ENCODE results near the gene CTF1. TPM values are rescaled to one million over a fixed set of nuclear protein-coding genes. Genes with fewer than 3 reads are reported as not detected.
"Not testable (repeated sequence)": the region's sequence is repeated elsewhere in the genome, so short reads cannot be mapped to it uniquely, and the experiment has no call there.

The CTF1 gene
- total and polyA plus RNA-seq, 2 donors (not counting 1 experiment from before 2014, with no cell fraction given): 0.78 to 0.81 TPM

- Mint-ChIP-seq H3K4me1 (peaks cover 16% of the 10 kb centered on the region), H3K27ac (peak overlapping the region; percentile 3), H3K27me3 (no peaks in the 10 kb centered on the region), H3K4me3 (no peak overlapping the region), H3K9me3 (ENCODE audit: insufficient read depth) (no peaks in the 10 kb centered on the region)
- CTCF ChIA-PET: interaction anchor here (2.0 kb wide), 1 partner anchor 17 kb away, joined by 9 read pairs; no protein-coding TSS in a partner anchor
- no peak overlapping the region for H3K27ac ChIP-seq (ENCODE audit: low read length in 2 of 2)
- H3K9me3 ChIP-seq (ENCODE audit: control extremely low read depth in 1 of 3, control insufficient read depth in 2 of 3, insufficient read depth in 1 of 3, low read length in 2 of 3): no peaks in the 10 kb centered on the region
- ATAC-seq (ENCODE audit: low read depth) (no peak), DNase-seq (no peak)
- H3K27me3 ChIP-seq (replicated peaks in 1 of 4; ENCODE audit: control extremely low read depth in 1 of 4, control insufficient read depth in 3 of 4, insufficient read depth in 4 of 4, low read length in 3 of 4): no peaks in the 10 kb centered on the region
- H3K4me1 ChIP-seq (ENCODE audit: control insufficient read depth in 2 of 2, insufficient read depth in 2 of 2, low read length in 2 of 2): peaks cover 11 to 19% of the 10 kb centered on the region in 2 donors
- POLR2A ChIA-PET: no interaction called here
- intact Hi-C loops (cut with micrococcal nuclease): no loop called here
- no peak overlapping the region for H3K9ac ChIP-seq (ENCODE audit: low read length)
- no peak overlapping the region for H3K4me2 ChIP-seq (replicated peaks; ENCODE audit: low read depth, low read length, poor library complexity, severe bottlenecking)
- no peaks in the 10 kb centered on the region for H3K79me2 ChIP-seq (ENCODE audit: control insufficient read depth, insufficient read depth, low read length)
- TF ChIP-seq, protein P1, sequence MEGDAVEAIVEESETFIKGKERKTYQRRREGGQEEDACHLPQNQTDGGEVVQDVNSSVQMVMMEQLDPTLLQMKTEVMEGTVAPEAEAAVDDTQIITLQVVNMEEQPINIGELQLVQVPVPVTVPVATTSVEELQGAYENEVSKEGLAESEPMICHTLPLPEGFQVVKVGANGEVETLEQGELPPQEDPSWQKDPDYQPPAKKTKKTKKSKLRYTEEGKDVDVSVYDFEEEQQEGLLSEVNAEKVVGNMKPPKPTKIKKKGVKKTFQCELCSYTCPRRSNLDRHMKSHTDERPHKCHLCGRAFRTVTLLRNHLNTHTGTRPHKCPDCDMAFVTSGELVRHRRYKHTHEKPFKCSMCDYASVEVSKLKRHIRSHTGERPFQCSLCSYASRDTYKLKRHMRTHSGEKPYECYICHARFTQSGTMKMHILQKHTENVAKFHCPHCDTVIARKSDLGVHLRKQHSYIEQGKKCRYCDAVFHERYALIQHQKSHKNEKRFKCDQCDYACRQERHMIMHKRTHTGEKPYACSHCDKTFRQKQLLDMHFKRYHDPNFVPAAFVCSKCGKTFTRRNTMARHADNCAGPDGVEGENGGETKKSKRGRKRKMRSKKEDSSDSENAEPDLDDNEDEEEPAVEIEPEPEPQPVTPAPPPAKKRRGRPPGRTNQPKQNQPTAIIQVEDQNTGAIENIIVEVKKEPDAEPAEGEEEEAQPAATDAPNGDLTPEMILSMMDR (IDR thresholded peaks at IDR 0.05): no peak
- no peak for TF ChIP-seq EZH2 (IDR thresholded peaks at IDR 0.05; ENCODE audit: borderline replicate concordance, insufficient read depth, low read depth, low read length, poor library complexity, severe bottlenecking)
- no peaks in the 10 kb centered on the region for H4K20me1 ChIP-seq (ENCODE audit: control insufficient read depth, insufficient read depth, low read length, poor library complexity, severe bottlenecking)
- no peak overlapping the region for H2AFZ ChIP-seq (ENCODE audit: insufficient read depth, low read depth, low read length, poor library complexity, severe bottlenecking)
- H3K4me3 ChIP-seq (ENCODE audit: control extremely low read depth in 1 of 5, extremely low read depth in 1 of 5, insufficient read depth in 1 of 5, low read depth in 2 of 5, low read length in 4 of 5): no peak overlapping the region
- WGBS (ENCODE audit: insufficient coverage): 4% methylated on average over 5 of the region's 5 CpGs
- H3K36me3 ChIP-seq (replicated peaks in 1 of 2; ENCODE audit: control extremely low read depth in 1 of 2, control insufficient read depth in 1 of 2, extremely low read depth in 1 of 2, insufficient read depth in 2 of 2, low read length in 1 of 2): peaks cover 0 to 3% of the 10 kb centered on the region in 2 experiments
Observed at GRCh38 chr16:30937692-30938091, 41.3 kb downstream of the CTF1 start.

- WGBS (ENCODE audit: insufficient coverage): 95% methylated on average over 8 of the region's 8 CpGs
- H3K9ac ChIP-seq (ENCODE audit: low read length); DNase-seq: not testable (repeated sequence)
Observed at GRCh38 chr16:30939571-30939970, 43.2 kb downstream of the CTF1 start.

More at GRCh38 chr16:30939571-30939970, 43.2 kb downstream of the CTF1 start:
- H3K27me3 Mint-ChIP-seq; H3K4me3 Mint-ChIP-seq; H4K20me1 ChIP-seq (ENCODE audit: control insufficient read depth, insufficient read depth, low read length, poor library complexity, severe bottlenecking); H3K27ac Mint-ChIP-seq; H3K9me3 Mint-ChIP-seq (ENCODE audit: insufficient read depth); H3K79me2 ChIP-seq (ENCODE audit: control insufficient read depth, insufficient read depth, low read length); H2AFZ ChIP-seq (ENCODE audit: insufficient read depth, low read depth, low read length, poor library complexity, severe bottlenecking); intact Hi-C loops (cut with micrococcal nuclease); H3K9me3 ChIP-seq (ENCODE audit: control extremely low read depth in 1 of 3, control insufficient read depth in 2 of 3, insufficient read depth in 1 of 3, low read length in 2 of 3); ATAC-seq (ENCODE audit: low read depth); H3K27ac ChIP-seq (ENCODE audit: low read length in 2 of 2); H3K4me3 ChIP-seq (ENCODE audit: control extremely low read depth in 1 of 5, extremely low read depth in 1 of 5, insufficient read depth in 1 of 5, low read depth in 2 of 5, low read length in 4 of 5); H3K4me2 ChIP-seq (replicated peaks; ENCODE audit: low read depth, low read length, poor library complexity, severe bottlenecking); H3K27me3 ChIP-seq (replicated peaks in 1 of 4; ENCODE audit: control extremely low read depth in 1 of 4, control insufficient read depth in 3 of 4, insufficient read depth in 4 of 4, low read length in 3 of 4); H3K36me3 ChIP-seq (replicated peaks in 1 of 2; ENCODE audit: control extremely low read depth in 1 of 2, control insufficient read depth in 1 of 2, extremely low read depth in 1 of 2, insufficient read depth in 2 of 2, low read length in 1 of 2): not testable (repeated sequence)
- ChIA-PET POLR2A (interaction anchor here (0.7 kb wide), 2 partner anchors 213 to 326 kb away, joined by 3 read pairs; no protein-coding TSS in a partner anchor), CTCF (interaction anchor here (0.7 to 5.7 kb wide), 4 partner anchors 11 to 181 kb away, joined by 3 to 64 read pairs (median 6); no protein-coding TSS in a partner anchor)
- peaks cover 11 to 19% of the 10 kb centered on the region in 2 donors for H3K4me1 ChIP-seq (ENCODE audit: control insufficient read depth in 2 of 2, insufficient read depth in 2 of 2, low read length in 2 of 2)
- peaks cover 17% of the 10 kb centered on the region for H3K4me1 Mint-ChIP-seq
